Measurements from ENCODE around the gene FOXD4L3. TPM values are rescaled to one million over a fixed set of nuclear protein-coding genes. Genes with fewer than 3 reads are reported as not detected.
"Not testable (repeated sequence)": the region's sequence is repeated elsewhere in the genome, so short reads cannot be mapped to it uniquely, and the experiment has no call there.

The FOXD4L3 gene
- total RNA-seq: 0.49 TPM

GRCh38 chr9:68302567-68302966, at the start of gene FOXD4L3:
Gene FOXD4L3 (plus strand): TSS chr9:68302867. CDS start chr9:68302952, 85 bp downstream.
- H3K36me3 ChIP-seq; intact Hi-C loops (cut with DNase I); H3K4me3 ChIP-seq; H3K9me3 ChIP-seq; DNase-seq (ENCODE audit: extremely low spot score in 2 of 2); H3K4me1 ChIP-seq; H3K27ac ChIP-seq; H3K27me3 ChIP-seq: not testable (repeated sequence)

GRCh38 chr9:68281041-68281440, 21.6 kb upstream of the FOXD4L3 start:
- H3K27me3 ChIP-seq; H3K36me3 ChIP-seq; H3K27ac ChIP-seq; H3K4me3 ChIP-seq; intact Hi-C loops (cut with DNase I); H3K4me1 ChIP-seq; H3K9me3 ChIP-seq; DNase-seq (ENCODE audit: extremely low spot score in 2 of 2): not testable (repeated sequence)

GRCh38 chr9:68303771-68304170, 1.1 kb downstream of the FOXD4L3 start:
- H3K9me3 ChIP-seq; intact Hi-C loops (cut with DNase I); H3K36me3 ChIP-seq; DNase-seq (ENCODE audit: extremely low spot score in 2 of 2); H3K4me1 ChIP-seq; H3K27ac ChIP-seq; H3K4me3 ChIP-seq; H3K27me3 ChIP-seq: not testable (repeated sequence)

- H3K36me3 ChIP-seq; H3K27me3 ChIP-seq; H3K4me1 ChIP-seq; H3K9me3 ChIP-seq; H3K27ac ChIP-seq; intact Hi-C loops (cut with DNase I); DNase-seq (ENCODE audit: extremely low spot score in 2 of 2); H3K4me3 ChIP-seq: not testable (repeated sequence)
Measured at GRCh38 chr9:68304212-68304611, 1.5 kb downstream of the FOXD4L3 start.

GRCh38 chr9:68304777-68305176, 2.1 kb downstream of the FOXD4L3 start:
- H3K27me3 ChIP-seq; H3K9me3 ChIP-seq; DNase-seq (ENCODE audit: extremely low spot score in 2 of 2); H3K27ac ChIP-seq; H3K4me1 ChIP-seq; H3K36me3 ChIP-seq; intact Hi-C loops (cut with DNase I); H3K4me3 ChIP-seq: not testable (repeated sequence)

GRCh38 chr9:68305680-68306285, 3.1 kb downstream of the FOXD4L3 start:
- H3K4me1 ChIP-seq; H3K27me3 ChIP-seq; H3K27ac ChIP-seq; H3K9me3 ChIP-seq; H3K4me3 ChIP-seq; DNase-seq (ENCODE audit: extremely low spot score in 2 of 2); intact Hi-C loops (cut with DNase I); H3K36me3 ChIP-seq: not testable (repeated sequence)

- DNase-seq (ENCODE audit: extremely low spot score in 2 of 2); H3K27ac ChIP-seq; intact Hi-C loops (cut with DNase I); H3K27me3 ChIP-seq; H3K4me3 ChIP-seq; H3K36me3 ChIP-seq; H3K4me1 ChIP-seq; H3K9me3 ChIP-seq: not testable (repeated sequence)
Measured at GRCh38 chr9:68306391-68306964, 3.8 kb downstream of the FOXD4L3 start.

- H3K27ac ChIP-seq; H3K36me3 ChIP-seq; H3K4me3 ChIP-seq; H3K4me1 ChIP-seq; H3K9me3 ChIP-seq; intact Hi-C loops (cut with DNase I); DNase-seq (ENCODE audit: extremely low spot score in 2 of 2); H3K27me3 ChIP-seq: not testable (repeated sequence)
Measured at GRCh38 chr9:68307127-68307526, 4.5 kb downstream of the FOXD4L3 start.

- H3K27ac ChIP-seq; H3K36me3 ChIP-seq; H3K4me1 ChIP-seq; H3K4me3 ChIP-seq; H3K9me3 ChIP-seq; H3K27me3 ChIP-seq; DNase-seq (ENCODE audit: extremely low spot score in 2 of 2); intact Hi-C loops (cut with DNase I): not testable (repeated sequence)
Measured at GRCh38 chr9:68307654-68308053, 5.0 kb downstream of the FOXD4L3 start.

GRCh38 chr9:68311208-68311607, 8.5 kb downstream of the FOXD4L3 start:
- H3K27ac ChIP-seq; DNase-seq (ENCODE audit: extremely low spot score in 2 of 2); H3K36me3 ChIP-seq; H3K9me3 ChIP-seq; H3K27me3 ChIP-seq; H3K4me1 ChIP-seq; intact Hi-C loops (cut with DNase I); H3K4me3 ChIP-seq: not testable (repeated sequence)

GRCh38 chr9:68318209-68318608, 15.5 kb downstream of the FOXD4L3 start:
- H3K27ac ChIP-seq; H3K4me1 ChIP-seq; intact Hi-C loops (cut with DNase I); H3K36me3 ChIP-seq; H3K9me3 ChIP-seq; H3K27me3 ChIP-seq; DNase-seq (ENCODE audit: extremely low spot score in 2 of 2); H3K4me3 ChIP-seq: not testable (repeated sequence)

- H3K4me3 ChIP-seq; H3K9me3 ChIP-seq; H3K27me3 ChIP-seq; H3K36me3 ChIP-seq; intact Hi-C loops (cut with DNase I); H3K4me1 ChIP-seq; DNase-seq (ENCODE audit: extremely low spot score in 2 of 2); H3K27ac ChIP-seq: not testable (repeated sequence)
Measured at GRCh38 chr9:68323749-68324148, 21.1 kb downstream of the FOXD4L3 start.

- H3K27ac ChIP-seq; H3K27me3 ChIP-seq; H3K9me3 ChIP-seq; H3K4me1 ChIP-seq; DNase-seq (ENCODE audit: extremely low spot score in 2 of 2); intact Hi-C loops (cut with DNase I); H3K36me3 ChIP-seq; H3K4me3 ChIP-seq: not testable (repeated sequence)
Measured at GRCh38 chr9:68324518-68324917, 21.9 kb downstream of the FOXD4L3 start.

GRCh38 chr9:68329106-68329505, 26.4 kb downstream of the FOXD4L3 start:
- intact Hi-C loops (cut with DNase I): not testable (repeated sequence)

More at GRCh38 chr9:68329106-68329505, 26.4 kb downstream of the FOXD4L3 start:
- not testable (repeated sequence) for H3K9me3 ChIP-seq; H3K27me3 ChIP-seq; H3K27ac ChIP-seq; H3K4me3 ChIP-seq; H3K36me3 ChIP-seq; H3K4me1 ChIP-seq; DNase-seq (ENCODE audit: extremely low spot score in 2 of 2)
